ENCODE measurements around the gene PCTP. TPM values are rescaled to one million over a fixed set of nuclear protein-coding genes. Genes with fewer than 3 reads are reported as not detected.

Gene PCTP
- total RNA-seq, 2 experiments from 2014 or later = 9.3 to 9.8 TPM

DNA sequence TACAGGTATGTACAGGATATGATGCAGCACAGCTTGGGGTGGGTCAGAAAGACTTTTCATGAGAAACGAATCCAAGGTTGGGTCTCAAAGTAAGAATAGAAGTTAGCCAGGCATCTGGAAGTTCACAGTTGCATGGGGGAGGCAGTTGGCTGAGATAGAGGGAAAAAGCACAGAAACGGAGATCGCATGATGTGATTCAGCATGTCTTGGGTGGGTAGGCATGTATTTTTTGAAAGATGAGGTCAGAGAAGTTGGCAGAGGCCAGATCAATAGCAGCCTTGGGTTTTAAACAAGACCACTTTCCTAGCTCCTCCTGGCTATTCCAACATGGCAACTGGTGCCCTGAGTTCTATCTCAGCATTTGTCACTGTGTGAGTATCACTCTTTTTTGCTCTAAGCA lies 67.2 kb downstream of the PCTP start:
- Mint-ChIP-seq H3K4me3 (no peak overlapping the region), H3K9me3 (peaks cover 7% of the 10 kb centered on the region), H3K27me3 (peaks cover 16% of the 10 kb centered on the region), H3K27ac (no peak overlapping the region), H3K36me3 (no peaks in the 10 kb centered on the region), H3K4me1 (ENCODE audit: low read depth) (no peaks in the 10 kb centered on the region)
- ChIA-PET CTCF (no interaction called here), POLR2A (no interaction called here)
- intact Hi-C loops (cut with micrococcal nuclease) = no loop called here
- no peak for DNase-seq

- intact Hi-C loops (cut with micrococcal nuclease) = no loop called here
- ChIA-PET POLR2A (no interaction called here), CTCF (no interaction called here)
- H3K4me1 Mint-ChIP-seq (ENCODE audit: low read depth) = no peaks in the 10 kb centered on the region
- DNase-seq = no peak
- H3K27me3 Mint-ChIP-seq = peaks cover 15% of the 10 kb centered on the region
- H3K27ac Mint-ChIP-seq = no peak overlapping the region
- H3K9me3 Mint-ChIP-seq = peaks cover 7% of the 10 kb centered on the region
- H3K36me3 Mint-ChIP-seq = no peaks in the 10 kb centered on the region
- no peak overlapping the region for H3K4me3 Mint-ChIP-seq
Measured at GRCh38 chr17:55818451-55819375, 67.9 kb downstream of the PCTP start.

DNA sequence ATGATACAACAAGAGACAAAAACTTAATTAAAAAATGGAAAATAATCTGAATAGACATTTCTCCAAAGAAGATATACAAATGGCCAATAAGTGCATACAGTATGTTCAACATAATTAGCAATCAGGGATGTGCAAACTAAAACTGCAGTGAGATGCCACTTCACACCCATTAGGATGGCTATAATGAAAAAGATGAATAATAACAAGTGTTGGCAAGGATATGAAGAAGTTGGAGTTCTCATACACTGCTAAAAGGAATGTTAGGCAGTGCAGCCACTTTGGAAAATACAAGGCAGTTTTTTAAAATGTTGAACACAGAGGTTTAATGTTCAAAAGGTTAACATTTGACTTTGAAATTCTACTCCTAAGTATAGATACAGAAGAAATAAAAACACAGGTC lies 69.8 kb downstream of the PCTP start:
- Mint-ChIP-seq H3K27me3 (peaks cover 15% of the 10 kb centered on the region), H3K27ac (no peak overlapping the region), H3K9me3 (peaks cover 7% of the 10 kb centered on the region), H3K36me3 (no peaks in the 10 kb centered on the region), H3K4me1 (ENCODE audit: low read depth) (no peaks in the 10 kb centered on the region), H3K4me3 (no peak overlapping the region)
- intact Hi-C loops (cut with micrococcal nuclease) = no loop called here
- POLR2A ChIA-PET = no interaction called here
- CTCF ChIA-PET = interaction anchor here (0.8 kb wide), 1 partner anchor 105 kb away, joined by 3 read pairs; no protein-coding TSS in a partner anchor
- no peak for DNase-seq

DNA sequence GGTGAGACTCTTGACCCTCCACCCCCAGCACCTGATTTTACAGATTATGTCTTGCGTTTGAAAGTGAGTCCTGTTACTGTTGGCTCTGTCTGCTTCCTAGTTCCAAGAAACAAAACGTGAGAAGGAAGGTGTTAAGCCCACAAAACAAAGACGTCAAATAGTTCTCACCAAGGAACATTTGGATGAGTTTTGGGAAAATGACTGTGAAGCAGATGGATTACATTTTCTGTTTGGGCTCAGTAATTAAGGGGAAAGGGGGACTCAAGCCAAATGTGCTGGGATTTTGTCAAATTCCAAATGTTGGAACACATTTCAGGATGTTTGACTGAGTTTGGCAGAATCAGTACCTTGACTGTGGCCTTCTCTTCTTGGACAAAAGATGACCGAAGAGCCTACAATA lies 71.2 kb downstream of the PCTP start:
- Mint-ChIP-seq H3K4me3 (no peak overlapping the region), H3K9me3 (peaks cover 7% of the 10 kb centered on the region), H3K4me1 (ENCODE audit: low read depth) (no peaks in the 10 kb centered on the region), H3K27me3 (peaks cover 9% of the 10 kb centered on the region), H3K36me3 (no peaks in the 10 kb centered on the region), H3K27ac (no peak overlapping the region)
- CTCF ChIA-PET = no interaction called here
- no peak for DNase-seq
- intact Hi-C loops (cut with micrococcal nuclease) = no loop called here
- POLR2A ChIA-PET = no interaction called here

GRCh38 chr17:55825213-55825612 lies 74.4 kb downstream of the PCTP start:
- intact Hi-C loops (cut with micrococcal nuclease) = loop anchor here (2.0 kb wide), 1 partner anchor 298 kb away; no protein-coding TSS in a partner anchor
- no peaks in the 10 kb centered on the region for H3K36me3 Mint-ChIP-seq
- no peaks in the 10 kb centered on the region for H3K4me1 Mint-ChIP-seq (ENCODE audit: low read depth)
- H3K9me3 Mint-ChIP-seq = peaks cover 7% of the 10 kb centered on the region
- H3K27me3 Mint-ChIP-seq = no peaks in the 10 kb centered on the region
- no peak overlapping the region for H3K4me3 Mint-ChIP-seq
- no peak overlapping the region for H3K27ac Mint-ChIP-seq
- DNase-seq = no peak
- ChIA-PET CTCF (interaction anchor here (1.3 kb wide), 1 partner anchor 107 kb away, joined by 3 read pairs; no protein-coding TSS in a partner anchor), POLR2A (no interaction called here)

Other genes starting within 250 kb of the PCTP start
- not detected for gene SMIM36, start 239.6 kb upstream of the PCTP start, total RNA-seq
- gene TMEM100, start 28.2 kb upstream of the PCTP start, total RNA-seq = not detected

Measured in activated CD4-positive, alpha-beta memory T cell treated with anti-CD3 and anti-CD28 coated beads for 36 hours (primary cell).